ENCODE data around the gene RTL1.

The RTL1 gene

GRCh38 chr14:100906420-100906819 is 2.9 kb upstream of the RTL1 start:
- H3K27me3 ChIP-seq (ENCODE audit: insufficient read depth, poor library complexity, severe bottlenecking), result peaks cover 17% of the 10 kb centered on the region
- DNase-seq (ENCODE audit: low read depth in 1 of 2, low spot score in 1 of 2), result no peak
- H3K4me3 ChIP-seq (replicated peaks; ENCODE audit: insufficient read depth, low read length), result no peak overlapping the region
- TF ChIP-seq REST (IDR thresholded peaks at IDR 0.05; ENCODE audit: insufficient replicate concordance, low read depth), result no peak
- no peak for TF ChIP-seq POLR2AphosphoS5 (IDR thresholded peaks at IDR 0.05; ENCODE audit: low read depth)
- TF ChIP-seq GABPA (IDR thresholded peaks at IDR 0.05; ENCODE audit: low read depth), result no peak
- no peak for TF ChIP-seq CTCF (IDR thresholded peaks at IDR 0.05; ENCODE audit: insufficient read depth, low read length)
- TF ChIP-seq SPI1 (IDR thresholded peaks at IDR 0.05; ENCODE audit: borderline replicate concordance, low read depth), result no peak
- H3K27ac ChIP-seq (replicated peaks), result no peak overlapping the region

GRCh38 chr14:100905166-100905565 is 1.6 kb upstream of the RTL1 start:
- H3K4me3 ChIP-seq (replicated peaks; ENCODE audit: insufficient read depth, low read length), result no peak overlapping the region
- H3K27me3 ChIP-seq (ENCODE audit: insufficient read depth, poor library complexity, severe bottlenecking), result peaks cover 19% of the 10 kb centered on the region
- TF ChIP-seq POLR2AphosphoS5 (IDR thresholded peaks at IDR 0.05; ENCODE audit: low read depth) (no peak), SPI1 (IDR thresholded peaks at IDR 0.05; ENCODE audit: borderline replicate concordance, low read depth) (no peak), REST (IDR thresholded peaks at IDR 0.05; ENCODE audit: insufficient replicate concordance, low read depth) (no peak), GABPA (IDR thresholded peaks at IDR 0.05; ENCODE audit: low read depth) (no peak), CTCF (IDR thresholded peaks at IDR 0.05; ENCODE audit: insufficient read depth, low read length) (no peak)

GRCh38 chr14:100904307-100905087 is 975 bp upstream of the RTL1 start:
- DNase-seq (ENCODE audit: low read depth in 1 of 2, low spot score in 1 of 2), result no peak
- Histone ChIP-seq H3K27me3 (ENCODE audit: insufficient read depth, poor library complexity, severe bottlenecking) (peaks cover 23% of the 10 kb centered on the region), H3K27ac (replicated peaks) (no peak overlapping the region), H3K4me3 (replicated peaks; ENCODE audit: insufficient read depth, low read length) (no peak overlapping the region)
- no peak for TF ChIP-seq SPI1 (IDR thresholded peaks at IDR 0.05; ENCODE audit: borderline replicate concordance, low read depth)
- TF ChIP-seq REST (IDR thresholded peaks at IDR 0.05; ENCODE audit: insufficient replicate concordance, low read depth), result no peak
- no peak for TF ChIP-seq GABPA (IDR thresholded peaks at IDR 0.05; ENCODE audit: low read depth)
- no peak for TF ChIP-seq CTCF (IDR thresholded peaks at IDR 0.05; ENCODE audit: insufficient read depth, low read length)
- TF ChIP-seq POLR2AphosphoS5 (IDR thresholded peaks at IDR 0.05; ENCODE audit: low read depth), result no peak

More at GRCh38 chr14:100905166-100905565, 1.6 kb upstream of the RTL1 start:
- no peak for DNase-seq (ENCODE audit: low read depth in 1 of 2, low spot score in 1 of 2)
- no peak overlapping the region for H3K27ac ChIP-seq (replicated peaks)

All from HL-60 (cell line).